ENCODE measurements around the gene PTRHD1. TPM values are rescaled to one million over a fixed set of nuclear protein-coding genes. Genes with fewer than 3 reads are reported as not detected.

Gene PTRHD1
- total and polyA plus RNA-seq, 10 of the 15 experiments (the other 5 are each of a cell fraction or from before 2014, with no cell fraction given) = 15.9 to 64.2 (median 45.0) TPM

- WGBS (ENCODE audit: insufficient coverage, insufficient replicate concordance, low lambda C conversion rate, missing lambda C conversion rate) = 96% methylated on average over 1 of the region's 1 CpG
- ChIA-PET RAD21 (ENCODE audit: unreplicated experiment) (no interaction called here), SMC1A (ENCODE audit: uncharacterized antibody, unreplicated experiment) (no interaction called here), CTCF (no interaction called here), POLR2A (interaction anchor here (0.7 kb wide), 1 partner anchor 23 kb away, joined by 3 read pairs; no protein-coding TSS in a partner anchor)
- ATAC-seq (no peak), DNase-seq (ENCODE audit: low read depth, low spot score) (no peak), FAIRE-seq (no peak)
- no TSS peak for BruUV-seq (replicated peaks)
- Histone ChIP-seq H2AFZ (ENCODE audit: control insufficient read depth, low read depth, low read length) (no peak overlapping the region), H3K27me3 (replicated peaks in 1 of 2; ENCODE audit: control insufficient read depth in 2 of 2, insufficient read depth in 2 of 2, low read length in 1 of 2) (no peaks in the 10 kb centered on the region), H3K27ac (ENCODE audit: control insufficient read depth, insufficient read depth) (no peak overlapping the region), H3K9me3 (replicated peaks; ENCODE audit: control insufficient read depth, insufficient read depth, low read length) (no peaks in the 10 kb centered on the region), H4K20me1 (ENCODE audit: control insufficient read depth, insufficient read depth) (no peaks in the 10 kb centered on the region), H3K4me1 (ENCODE audit: control insufficient read depth, insufficient read depth, low read length) (no peaks in the 10 kb centered on the region), H3K4me3 (no peak overlapping the region), H3K36me3 (ENCODE audit: control insufficient read depth in 2 of 2, insufficient read depth in 2 of 2, low read length in 1 of 2) (peaks cover 1 to 3% of the 10 kb centered on the region in 2 experiments; a peak in 2 of 4 replicates), H3K79me2 (ENCODE audit: control insufficient read depth, insufficient read depth, low read length) (no peaks in the 10 kb centered on the region), H3K9ac (ENCODE audit: control insufficient read depth, insufficient read depth, low read length) (no peak overlapping the region), H3K4me2 (ENCODE audit: control insufficient read depth, insufficient read depth) (no peak overlapping the region)
- in situ Hi-C loops (cut with MboI) = no loop called here
- intact Hi-C loops (cut with micrococcal nuclease; ENCODE audit: unreplicated experiment) = no loop called here
- no peak for TF ChIP-seq MAX (IDR thresholded peaks at IDR 0.05; ENCODE audit: low read depth, low read length)
- no peak for TF ChIP-seq RBBP5 (conservative IDR thresholded peaks at IDR 0.05)
- no peak for TF ChIP-seq MEF2A (IDR thresholded peaks at IDR 0.05; ENCODE audit: insufficient read depth, low read depth, low read length)
These were observed 50.5 kb downstream of the PTRHD1 start for GRCh38 chr2:24742730-24743129.

GRCh38 chr2:24740142-24740541 is 53.0 kb downstream of the PTRHD1 start:
- ChIA-PET CTCF (interaction anchor here (1.0 kb wide), 1 partner anchor 12 kb away, joined by 3 read pairs; no protein-coding TSS in a partner anchor), RAD21 (ENCODE audit: unreplicated experiment) (no interaction called here)
- 52% methylated on average over 1 of the region's 1 CpG for WGBS (ENCODE audit: insufficient coverage, insufficient replicate concordance, low lambda C conversion rate, missing lambda C conversion rate)

More at GRCh38 chr2:24740142-24740541, 53.0 kb downstream of the PTRHD1 start:
- Histone ChIP-seq H3K9ac (ENCODE audit: control insufficient read depth, insufficient read depth, low read length) (no peak overlapping the region), H3K27ac (ENCODE audit: control insufficient read depth, insufficient read depth) (no peak overlapping the region), H3K4me3 (no peak overlapping the region), H3K79me2 (ENCODE audit: control insufficient read depth, insufficient read depth, low read length) (no peaks in the 10 kb centered on the region), H2AFZ (ENCODE audit: control insufficient read depth, low read depth, low read length) (no peak overlapping the region), H3K9me3 (replicated peaks; ENCODE audit: control insufficient read depth, insufficient read depth, low read length) (no peaks in the 10 kb centered on the region), H4K20me1 (ENCODE audit: control insufficient read depth, insufficient read depth) (no peaks in the 10 kb centered on the region), H3K4me2 (ENCODE audit: control insufficient read depth, insufficient read depth) (no peak overlapping the region), H3K27me3 (replicated peaks in 1 of 2; ENCODE audit: control insufficient read depth in 2 of 2, insufficient read depth in 2 of 2, low read length in 1 of 2) (no peaks in the 10 kb centered on the region), H3K4me1 (ENCODE audit: control insufficient read depth, insufficient read depth, low read length) (no peaks in the 10 kb centered on the region), H3K36me3 (ENCODE audit: control insufficient read depth in 2 of 2, insufficient read depth in 2 of 2, low read length in 1 of 2) (peaks cover 0 to 1% of the 10 kb centered on the region in 2 experiments; a peak in 1 of 4 replicates)
- no peak for TF ChIP-seq TCF7 (IDR thresholded peaks at IDR 0.05; ENCODE audit: borderline replicate concordance)
- DNase-seq (ENCODE audit: low read depth, low spot score) (no peak), FAIRE-seq (no peak), ATAC-seq (no peak)
- intact Hi-C loops (cut with micrococcal nuclease; ENCODE audit: unreplicated experiment) = no loop called here
- SMC1A ChIA-PET (ENCODE audit: uncharacterized antibody, unreplicated experiment) = interaction anchor here (1.1 to 1.4 kb wide), 2 partner anchors 17 to 18 kb away, joined by 4 to 5 read pairs; no protein-coding TSS in a partner anchor
- no TSS peak for BruUV-seq (replicated peaks)
- POLR2A ChIA-PET = no interaction called here
- in situ Hi-C loops (cut with MboI) = no loop called here

Other genes starting within 250 kb of the PTRHD1 start
- 28.2 and 31.7 TPM in 2 replicates for gene CENPO, start within 50 bp of the PTRHD1 start, total RNA-seq (2014; rRNA removed)
- gene CENPO, start within 50 bp of the PTRHD1 start, total RNA-seq (2014; rRNA removed; fragmentation: Illumina TruSeq; extraction: Trizol) = 22.1 and 22.2 TPM in 2 replicates
- gene CENPO, start within 50 bp of the PTRHD1 start, total RNA-seq (2021) = 25.5 and 31.1 TPM in 2 replicates
- gene CENPO, start within 50 bp of the PTRHD1 start, polyA plus RNA-seq (2011; rRNA removed) = 34.4 and 37.0 TPM in 2 replicates
- 32.3 and 37.6 TPM in 2 replicates for gene CENPO, start within 50 bp of the PTRHD1 start, polyA plus RNA-seq (2014; fragmentation: Illumina TruSeq; extraction: Trizol)
- gene CENPO, start within 50 bp of the PTRHD1 start, polyA plus RNA-seq (2014; fragmentation: Nextera tagmentation; extraction: Ambion mirVana) = 10 to 100 TPM; 18.7 to 23.1 TPM
- gene CENPO, start within 50 bp of the PTRHD1 start, polyA plus RNA-seq (2014; rRNA removed) = 26.9 and 35.1 TPM in 2 replicates
- 10 to 100 TPM; 32.0 to 34.7 TPM for gene CENPO, start within 50 bp of the PTRHD1 start, polyA plus RNA-seq (2016; fragmentation: Nextera tagmentation; extraction: Ambion mirVana)
- gene ADCY3, start 126.8 kb upstream of the PTRHD1 start, total RNA-seq (2014; rRNA removed) = 58.9 and 75.6 TPM in 2 replicates
- gene ADCY3, start 126.8 kb upstream of the PTRHD1 start, total RNA-seq (2014; rRNA removed; fragmentation: Illumina TruSeq; extraction: Trizol) = 44.9 and 47.5 TPM in 2 replicates
- gene ADCY3, start 126.8 kb upstream of the PTRHD1 start, total RNA-seq (2021) = 88.2 and 102 TPM in 2 replicates
- gene ADCY3, start 126.8 kb upstream of the PTRHD1 start, polyA plus RNA-seq (2011; rRNA removed) = 31.0 and 53.2 TPM in 2 replicates
- gene ADCY3, start 126.8 kb upstream of the PTRHD1 start, polyA plus RNA-seq (2014; fragmentation: Illumina TruSeq; extraction: Trizol) = 44.4 and 72.7 TPM in 2 replicates
- 1 to 10 TPM; 2.8 to 8.6 TPM for gene ADCY3, start 126.8 kb upstream of the PTRHD1 start, polyA plus RNA-seq (2014; fragmentation: Nextera tagmentation; extraction: Ambion mirVana)
- 90.5 and 107 TPM in 2 replicates for gene ADCY3, start 126.8 kb upstream of the PTRHD1 start, polyA plus RNA-seq (2014; rRNA removed)
- gene ADCY3, start 126.8 kb upstream of the PTRHD1 start, polyA plus RNA-seq (2016; fragmentation: Nextera tagmentation; extraction: Ambion mirVana) = 10 to 100 TPM; 13.2 to 17.2 TPM
- 3.7 and 4.9 TPM in 2 replicates for gene DNAJC27, start 178.6 kb upstream of the PTRHD1 start, total RNA-seq (2014; rRNA removed)
- 4.5 and 4.8 TPM in 2 replicates for gene DNAJC27, start 178.6 kb upstream of the PTRHD1 start, total RNA-seq (2014; rRNA removed; fragmentation: Illumina TruSeq; extraction: Trizol)
- 2.8 and 3.6 TPM in 2 replicates for gene DNAJC27, start 178.6 kb upstream of the PTRHD1 start, total RNA-seq (2021)
- gene DNAJC27, start 178.6 kb upstream of the PTRHD1 start, polyA plus RNA-seq (2011; rRNA removed) = 6.7 and 9.3 TPM in 2 replicates
- gene DNAJC27, start 178.6 kb upstream of the PTRHD1 start, polyA plus RNA-seq (2014; fragmentation: Illumina TruSeq; extraction: Trizol) = 5.4 and 7.8 TPM in 2 replicates
- gene DNAJC27, start 178.6 kb upstream of the PTRHD1 start, polyA plus RNA-seq (2014; fragmentation: Nextera tagmentation; extraction: Ambion mirVana) = 1 to 10 TPM in 1 of 2 experiments, under 1 TPM in 1; 0.95 to 1.3 TPM
- 3.7 and 9.6 TPM in 2 replicates for gene DNAJC27, start 178.6 kb upstream of the PTRHD1 start, polyA plus RNA-seq (2014; rRNA removed)
- gene DNAJC27, start 178.6 kb upstream of the PTRHD1 start, polyA plus RNA-seq (2016; fragmentation: Nextera tagmentation; extraction: Ambion mirVana) = 1 to 10 TPM; 2.9 TPM
- gene EFR3B, start 248.7 kb upstream of the PTRHD1 start, total RNA-seq (2014; rRNA removed) = 1.7 and 1.9 TPM in 2 replicates
- 1.7 and 1.8 TPM in 2 replicates for gene EFR3B, start 248.7 kb upstream of the PTRHD1 start, total RNA-seq (2014; rRNA removed; fragmentation: Illumina TruSeq; extraction: Trizol)
- gene EFR3B, start 248.7 kb upstream of the PTRHD1 start, total RNA-seq (2021) = 3.5 and 3.9 TPM in 2 replicates
- gene EFR3B, start 248.7 kb upstream of the PTRHD1 start, polyA plus RNA-seq (2011; rRNA removed) = 0.06 and 0.12 TPM in 2 replicates
- 1.2 and 1.9 TPM in 2 replicates for gene EFR3B, start 248.7 kb upstream of the PTRHD1 start, polyA plus RNA-seq (2014; fragmentation: Illumina TruSeq; extraction: Trizol)
- under 1 TPM; 0.43 to 0.44 TPM for gene EFR3B, start 248.7 kb upstream of the PTRHD1 start, polyA plus RNA-seq (2014; fragmentation: Nextera tagmentation; extraction: Ambion mirVana)
- gene EFR3B, start 248.7 kb upstream of the PTRHD1 start, polyA plus RNA-seq (2014; rRNA removed) = 2.1 TPM in 2 replicates
- 1 to 10 TPM; 1.7 to 2.0 TPM for gene EFR3B, start 248.7 kb upstream of the PTRHD1 start, polyA plus RNA-seq (2016; fragmentation: Nextera tagmentation; extraction: Ambion mirVana)